ENCODE data around the gene SEC61G.

Gene SEC61G

DNA sequence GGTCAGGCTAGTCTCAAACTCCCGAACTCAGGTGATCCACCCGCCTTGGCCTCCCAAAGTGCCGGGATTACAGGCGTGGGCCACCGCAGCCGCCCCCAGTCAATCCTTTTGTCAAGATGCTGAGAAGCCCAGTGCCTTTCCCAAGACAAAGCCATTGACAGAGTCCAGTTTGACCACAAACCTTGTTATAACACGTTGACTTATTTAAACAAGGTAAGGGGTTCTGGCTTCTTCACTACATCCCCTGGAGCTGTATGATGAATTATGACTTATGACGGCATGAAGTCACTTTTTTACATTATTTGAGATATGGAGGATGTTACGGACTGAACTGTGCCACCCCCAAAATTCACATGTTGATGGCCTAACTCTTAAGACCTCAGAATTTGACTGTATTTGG lies 5.8 kb upstream of the SEC61G start:
- DNase-seq (ENCODE audit: low read depth), result no peak

DNA sequence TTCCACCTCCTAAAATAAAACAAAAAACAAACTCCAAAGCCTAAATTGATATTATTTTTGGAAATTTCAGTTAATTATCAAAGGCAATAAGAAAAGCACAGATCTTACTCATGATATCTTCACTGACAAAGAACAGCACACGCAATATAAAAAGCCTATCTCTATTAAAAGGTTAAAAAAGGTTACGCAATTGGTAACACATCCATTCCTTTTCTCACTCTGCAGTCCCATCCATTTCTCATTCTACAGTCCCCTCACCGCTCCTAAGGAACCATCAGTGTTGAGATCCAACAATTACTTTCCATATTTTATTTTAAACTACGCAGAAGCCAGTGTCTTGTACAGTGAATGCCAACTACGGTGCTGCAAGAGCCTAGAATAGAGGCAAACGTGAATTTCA lies 1.3 kb downstream of the SEC61G start:
- no peak for DNase-seq (ENCODE audit: low read depth)

DNA sequence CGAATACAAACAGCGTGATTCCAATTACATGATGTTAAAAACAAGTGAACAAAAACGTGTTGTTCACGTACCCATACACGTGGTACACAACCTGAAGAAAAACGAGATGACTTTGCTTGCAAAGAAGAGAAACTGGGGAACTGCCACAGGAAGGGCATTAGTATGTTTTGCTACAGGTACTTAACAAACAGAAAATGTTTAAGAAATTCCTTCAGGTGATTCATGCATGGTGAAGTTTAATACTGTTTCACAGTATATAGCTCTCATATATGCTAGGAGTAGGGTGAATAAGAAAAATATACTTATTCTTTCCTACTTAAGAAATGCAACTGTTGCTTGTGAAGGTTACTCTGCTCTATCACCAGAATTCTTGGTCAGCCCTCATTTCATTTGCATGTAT lies 9.8 kb downstream of the SEC61G start:
- DNase-seq (ENCODE audit: low read depth), result no peak

DNA sequence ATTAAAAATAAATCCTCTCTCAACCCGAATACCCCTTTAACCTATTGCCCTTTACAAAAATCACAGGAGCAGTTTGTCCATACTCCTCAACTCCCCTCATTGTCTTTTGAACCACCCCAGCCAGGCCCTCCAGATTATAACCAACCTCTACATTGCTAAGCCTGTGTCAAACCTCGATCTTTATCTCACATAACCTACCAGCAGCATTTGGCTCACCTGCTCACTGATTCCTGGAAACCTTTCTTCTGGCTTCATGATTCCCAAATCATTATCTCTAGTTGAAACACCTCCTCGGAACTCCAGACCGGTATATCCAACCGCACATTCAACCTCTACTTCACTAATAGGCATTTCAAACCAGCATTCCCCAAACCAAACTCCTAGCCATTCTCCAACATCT lies 11.8 kb downstream of the SEC61G start:
- no peak for DNase-seq (ENCODE audit: low read depth)

DNA sequence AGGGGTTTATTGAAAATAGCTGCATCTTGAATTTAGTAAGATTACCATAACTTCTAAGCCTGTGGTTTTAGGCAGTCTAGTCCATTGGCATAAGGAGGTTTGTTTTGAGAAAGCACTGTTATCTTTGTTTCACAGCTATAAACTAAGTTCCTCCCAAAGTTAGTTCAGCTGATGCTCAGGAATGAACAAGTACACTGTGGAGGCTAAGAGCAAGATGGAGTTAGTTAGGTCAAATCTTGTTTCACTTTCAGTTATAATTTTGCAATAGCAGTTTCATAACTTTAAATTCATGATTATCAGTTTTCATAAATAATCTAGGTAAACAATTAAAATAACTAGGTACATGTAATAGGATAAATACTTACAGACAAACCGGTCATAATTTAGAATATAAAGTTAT lies 15.4 kb downstream of the SEC61G start:
- DNase-seq (ENCODE audit: low read depth), result no peak

DNA sequence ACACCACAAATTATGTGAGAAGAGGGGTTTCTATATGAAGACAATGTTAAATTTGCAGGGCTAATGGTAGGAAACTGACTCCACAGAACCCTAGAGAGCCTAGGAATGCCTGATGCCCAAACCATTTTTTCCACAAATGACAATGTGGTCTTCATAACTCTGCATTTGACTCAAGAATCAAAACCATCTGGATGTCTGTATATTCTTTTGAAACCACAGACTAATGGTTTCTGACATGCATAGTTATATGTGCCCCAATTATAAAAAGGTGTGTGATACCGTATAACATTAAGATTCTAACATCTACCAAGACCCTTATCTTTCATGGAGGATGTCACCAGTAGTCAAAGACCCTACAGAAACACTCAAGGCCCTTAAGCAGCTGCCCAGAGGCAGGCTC lies 20.3 kb downstream of the SEC61G start:
- DNase-seq (ENCODE audit: low read depth), result no peak

DNA sequence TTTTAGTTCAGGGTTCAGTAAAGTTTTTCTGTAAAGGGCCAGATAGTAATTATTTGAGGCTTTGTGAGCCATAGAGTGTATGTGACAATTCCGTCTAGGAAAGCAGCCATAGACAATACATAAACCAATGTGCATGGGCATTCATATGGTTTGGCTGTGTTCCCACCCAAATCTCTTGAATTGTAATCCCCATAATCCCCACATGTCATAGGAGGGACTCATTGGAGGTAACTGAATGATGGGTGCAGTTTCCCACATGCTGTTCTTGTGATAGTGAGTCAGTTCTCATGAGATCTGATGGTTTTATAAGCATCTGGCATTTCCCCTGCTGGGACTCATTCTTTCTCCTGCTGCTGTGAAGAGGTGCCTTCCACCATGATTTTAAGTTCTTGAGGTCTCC lies 29.9 kb downstream of the SEC61G start:
- no peak for DNase-seq (ENCODE audit: low read depth)

DNA sequence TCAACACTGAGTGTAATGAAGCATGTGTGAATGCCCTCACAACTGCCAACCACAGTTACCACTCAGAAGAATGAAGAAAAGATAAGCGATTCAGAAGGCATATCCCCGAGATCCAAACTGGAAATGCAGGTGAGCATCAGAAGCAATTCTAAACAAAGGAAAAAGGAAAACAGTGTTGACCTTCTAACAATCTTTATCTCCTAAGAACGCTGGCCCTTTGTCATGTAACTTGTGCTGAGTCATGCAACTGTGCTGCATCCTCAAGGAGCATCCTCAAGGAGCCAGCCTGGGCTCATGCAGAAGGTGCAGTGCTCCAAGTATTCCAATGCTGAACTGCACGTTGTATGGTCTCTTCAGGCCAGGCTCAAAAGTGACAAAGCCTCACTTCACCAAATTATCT lies 30.6 kb downstream of the SEC61G start:
- no peak for DNase-seq (ENCODE audit: low read depth)

DNA sequence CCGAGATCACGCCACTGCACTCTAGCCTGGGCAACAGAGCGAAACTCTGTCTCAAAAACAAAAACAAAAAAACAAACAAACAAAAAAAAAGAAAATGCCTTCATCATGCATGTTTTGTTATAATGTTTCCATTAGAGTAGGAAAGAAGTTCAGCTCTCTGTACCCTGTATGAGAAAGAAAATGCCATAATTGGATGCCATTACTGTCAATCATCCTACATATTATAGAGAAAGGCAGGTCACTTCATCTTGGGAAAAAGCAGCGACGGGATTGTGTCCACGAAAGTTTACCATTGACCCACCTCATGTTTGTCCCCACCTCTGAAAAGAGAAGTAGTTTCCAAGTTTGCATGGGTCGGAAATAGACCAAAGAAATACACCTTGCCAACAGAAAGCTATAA lies 33.8 kb downstream of the SEC61G start:
- DNase-seq (ENCODE audit: low read depth), result no peak

DNA sequence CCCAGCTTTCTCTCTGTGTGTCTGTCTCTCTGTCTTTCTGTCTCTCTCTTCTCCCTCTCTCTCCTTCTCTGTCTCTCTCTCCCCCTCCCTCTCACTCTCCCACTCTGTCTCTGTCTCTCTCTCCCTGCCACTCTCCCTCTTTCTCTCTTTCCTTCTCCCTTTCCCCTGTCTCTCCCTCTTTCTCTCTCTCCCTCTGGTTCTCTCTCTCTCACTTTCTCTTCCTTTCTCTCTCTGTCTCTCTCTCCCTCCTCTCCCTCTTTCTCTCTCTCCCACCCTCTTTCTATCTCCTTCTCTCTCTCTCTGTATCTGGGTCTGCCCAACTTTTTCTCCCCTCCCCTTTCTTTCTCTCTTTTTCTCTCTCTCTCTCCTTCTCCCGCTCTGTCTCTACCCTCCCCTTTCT lies 36.5 kb downstream of the SEC61G start:
- DNase-seq (ENCODE audit: low read depth), result no peak

DNA sequence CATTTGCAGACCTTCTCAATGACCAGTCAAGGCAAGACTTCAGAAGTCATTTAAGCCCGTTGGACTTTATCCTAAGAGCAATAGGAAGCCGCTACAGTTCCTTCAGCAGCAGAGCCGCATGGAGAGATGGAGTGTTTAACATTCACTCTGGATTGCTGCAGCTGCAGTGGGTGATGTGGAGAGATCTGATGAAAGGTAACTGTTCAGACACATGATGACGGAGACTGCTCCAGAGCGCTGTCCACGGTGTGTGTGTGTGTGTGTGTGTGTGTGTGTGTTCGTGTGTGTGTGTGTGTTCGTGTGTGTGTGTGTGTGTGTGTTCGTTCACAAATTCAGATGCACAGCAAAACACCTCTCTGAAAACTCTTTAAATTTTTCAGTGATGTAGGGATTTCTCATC lies 37.0 kb downstream of the SEC61G start:
- DNase-seq (ENCODE audit: low read depth), result no peak

DNA sequence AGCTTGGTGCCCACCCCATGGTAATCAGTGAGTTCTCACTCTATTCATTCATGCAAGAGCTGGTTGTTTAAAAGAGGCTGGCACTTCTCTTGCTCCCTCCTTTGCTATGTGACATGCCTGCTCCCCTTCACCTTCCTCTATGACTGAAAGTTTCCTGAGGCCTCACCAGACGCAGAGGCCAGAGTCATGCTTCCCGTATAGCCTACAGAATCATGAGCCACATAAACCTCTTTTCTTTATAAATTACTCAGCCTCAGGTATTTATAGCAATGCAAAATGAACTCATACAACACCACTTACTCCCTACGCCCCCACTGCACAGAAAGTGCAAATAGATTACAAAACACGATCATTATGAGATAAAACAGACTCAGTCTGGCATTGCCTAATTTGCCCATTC lies 39.0 kb downstream of the SEC61G start:
- DNase-seq (ENCODE audit: low read depth), result no peak

DNA sequence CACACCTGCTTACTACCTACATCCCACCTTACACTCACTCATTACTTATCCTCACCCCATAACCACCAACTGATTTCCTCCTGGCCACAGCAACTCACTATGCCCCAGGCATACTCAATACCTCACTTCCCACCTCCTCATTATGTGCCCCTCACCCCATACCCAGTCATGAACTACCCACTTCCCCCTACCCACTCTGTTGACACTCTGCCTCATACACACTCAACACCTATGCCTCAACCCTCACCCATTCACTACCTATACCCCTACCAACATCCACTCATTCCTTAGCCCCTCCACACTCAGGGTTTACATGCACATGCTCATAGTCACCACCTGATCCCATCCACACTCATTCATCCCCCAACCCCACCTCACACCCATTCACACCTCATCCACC lies 39.6 kb downstream of the SEC61G start:
- DNase-seq (ENCODE audit: low read depth), result no peak

DNA sequence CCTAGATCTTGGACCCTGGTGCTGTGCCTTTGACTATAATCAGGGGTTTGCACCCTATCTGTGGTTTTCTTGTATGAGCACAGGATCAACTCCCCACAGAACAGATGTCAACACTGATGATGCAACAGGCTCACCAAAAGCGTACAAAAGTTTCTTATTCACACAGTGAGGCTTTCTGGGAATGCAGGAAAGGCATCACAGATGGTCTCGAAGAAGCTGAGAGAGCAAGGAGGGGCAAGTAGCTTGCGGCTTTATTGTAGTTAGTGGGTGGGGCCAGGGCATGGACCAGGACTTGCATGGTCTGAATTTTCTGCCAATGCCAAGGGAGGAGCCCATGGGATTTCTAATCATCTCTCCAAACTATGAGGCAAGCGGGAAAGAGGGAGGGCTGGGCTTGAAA lies 46.2 kb downstream of the SEC61G start:
- DNase-seq (ENCODE audit: low read depth), result no peak

DNA sequence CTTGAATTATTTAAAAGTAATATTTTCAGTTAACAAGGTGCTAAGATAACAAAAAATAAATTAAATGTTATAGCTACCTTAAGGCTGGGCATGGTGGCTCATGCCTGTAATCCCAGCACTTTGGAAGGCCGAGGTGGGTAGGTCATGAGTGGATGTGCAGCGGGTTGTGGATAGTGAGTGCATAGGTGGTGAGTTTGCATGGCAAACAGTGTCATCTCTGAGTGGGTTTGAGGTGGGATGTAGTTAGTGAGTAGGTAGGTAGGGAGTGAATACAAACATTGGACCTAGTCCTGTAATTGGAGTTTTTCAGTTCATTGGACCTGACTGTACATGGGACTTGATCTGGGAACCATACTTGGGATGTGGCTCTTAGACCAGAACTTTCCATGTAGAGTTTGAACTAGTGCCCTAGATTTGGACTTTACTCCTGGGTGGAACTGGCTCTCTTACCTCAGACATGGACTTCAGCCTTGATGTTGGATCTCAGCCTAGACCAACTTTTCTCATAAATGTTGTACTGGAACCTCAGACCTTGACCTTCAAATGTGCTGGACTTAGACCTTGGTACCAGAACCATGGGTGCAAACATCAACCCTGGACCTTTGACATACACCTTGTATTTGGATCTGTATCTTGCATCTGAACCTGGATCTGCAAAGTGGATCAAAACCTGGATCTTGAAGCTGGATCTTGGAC lies 47.0 kb downstream of the SEC61G start:
- no peak for DNase-seq (ENCODE audit: low read depth)

DNA sequence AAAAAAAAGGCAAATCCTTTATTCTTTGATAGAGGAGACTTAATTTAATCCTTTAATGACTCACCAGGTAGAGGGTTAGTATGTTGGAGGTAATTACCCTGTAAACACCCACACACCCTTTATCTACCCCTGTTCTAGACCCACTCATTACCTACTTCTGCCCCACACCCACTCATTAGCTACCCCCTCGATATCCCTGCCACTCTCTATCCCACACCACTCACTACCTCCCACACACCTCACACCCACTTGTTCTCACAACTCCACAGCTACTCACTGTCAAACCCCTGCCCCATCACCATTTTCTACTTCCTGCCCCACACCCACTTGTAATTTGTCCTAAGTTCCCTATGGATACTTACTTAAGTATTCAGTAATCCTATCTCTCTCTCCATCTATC lies 49.7 kb downstream of the SEC61G start:
- no peak for DNase-seq (ENCODE audit: low read depth)

DNA sequence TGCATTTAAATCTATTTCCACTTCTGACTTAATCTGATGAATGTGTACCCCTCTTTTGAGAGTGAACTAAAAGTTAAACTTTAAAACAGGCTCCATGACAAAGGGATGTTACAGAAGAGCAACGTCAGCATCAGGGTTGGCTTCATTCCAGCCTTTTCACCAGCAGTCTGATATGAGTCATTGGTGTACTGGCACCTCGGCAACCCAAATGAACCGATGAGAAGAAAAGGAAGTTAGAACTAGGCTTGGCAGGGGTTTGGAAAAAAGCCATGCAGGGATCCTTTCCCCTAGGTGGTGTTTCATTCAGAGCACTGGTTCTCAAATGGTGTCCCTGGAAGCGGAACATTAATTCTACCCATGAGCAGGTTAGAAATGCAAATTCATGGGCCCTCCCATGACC lies 53.6 kb downstream of the SEC61G start:
- no peak for DNase-seq (ENCODE audit: low read depth)

DNA sequence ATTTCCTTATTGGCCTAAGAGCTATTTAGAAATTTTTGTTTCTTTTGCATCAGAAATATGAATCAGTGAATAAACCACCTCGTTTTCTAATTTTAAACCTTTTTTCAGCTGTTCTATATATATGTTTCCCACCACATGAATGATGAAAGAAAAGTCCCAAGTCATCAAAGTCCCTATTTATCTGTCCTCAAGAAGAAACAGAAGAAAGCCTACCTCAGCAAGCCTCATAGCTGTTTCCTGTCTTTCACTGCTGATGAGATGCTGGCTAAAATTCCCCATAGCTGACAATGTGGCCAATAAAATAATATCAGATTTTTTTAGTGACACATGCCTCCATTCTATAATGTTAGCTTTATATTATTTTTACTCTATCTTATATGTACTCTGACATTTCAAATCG lies 54.2 kb downstream of the SEC61G start:
- no peak for DNase-seq (ENCODE audit: low read depth)

Measured in activated T-helper 1 cell treated with Interleukin-2 at 50 U/mL for 16 hours (primary cell).